GM12875 (cell line): Measurements from ENCODE around the gene ADAT1.

Experiments used
- H3K4me3 ChIP-seq: one replicate; pipeline ENCODE4 v1.5.1; 2011; ENCODE audit warnings: low read depth, low read length, control low read depth
- TF ChIP-seq, protein P1 (sequence below): IDR thresholded peaks from 2 replicates; pipeline ENCODE4 v1.5.1; 2011; ENCODE audit warnings: low read depth, mild to moderate bottlenecking, control low read depth, inconsistent platforms, low read length, moderate library complexity, borderline replicate concordance; ENCODE audit not compliant: insufficient read depth

ADAT1 gene

DNA sequence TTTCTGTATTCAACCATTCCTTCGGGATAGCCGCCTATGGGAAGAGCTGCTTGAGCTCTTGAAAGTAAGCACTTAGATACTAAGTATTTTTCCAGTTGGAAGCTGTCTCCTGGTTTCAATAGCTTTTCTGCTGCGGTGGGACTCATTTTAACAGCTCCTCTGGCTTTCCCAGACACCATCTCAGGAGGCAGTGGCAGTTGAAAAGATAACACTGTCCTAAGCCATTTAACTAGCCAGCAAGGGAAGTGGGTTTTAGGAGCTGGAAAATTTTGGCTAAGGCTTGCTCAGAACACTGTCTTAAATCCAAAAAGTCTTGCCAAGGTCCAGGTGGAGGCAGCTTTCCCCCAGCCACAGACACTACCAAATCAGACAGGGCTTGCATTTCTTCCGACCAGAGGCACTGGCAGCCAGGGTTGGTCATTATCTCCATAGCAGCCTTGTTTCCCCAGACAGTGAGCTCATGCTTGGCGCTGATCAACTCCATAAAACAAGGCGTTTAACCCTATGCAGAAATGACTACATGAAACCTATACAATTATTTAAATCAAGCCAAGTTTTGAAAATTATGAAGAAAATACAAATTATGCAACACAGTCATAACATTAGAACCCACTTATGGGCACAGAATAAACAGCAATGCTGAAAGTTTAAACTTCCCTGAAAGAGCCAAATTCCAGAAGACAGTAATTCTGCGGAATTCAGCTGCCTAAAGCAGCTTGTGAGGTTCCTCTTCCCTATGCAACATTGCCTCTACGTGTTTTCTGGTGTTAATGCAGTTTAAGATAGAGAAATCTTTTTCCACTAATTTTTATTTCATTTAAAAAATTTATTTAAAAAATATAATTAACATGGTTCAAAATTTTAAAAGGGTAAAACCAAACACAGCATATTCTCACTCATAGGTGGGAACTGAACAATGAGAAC, 31.9 kb downstream of the ADAT1 start:
- TF ChIP-seq, protein P1, sequence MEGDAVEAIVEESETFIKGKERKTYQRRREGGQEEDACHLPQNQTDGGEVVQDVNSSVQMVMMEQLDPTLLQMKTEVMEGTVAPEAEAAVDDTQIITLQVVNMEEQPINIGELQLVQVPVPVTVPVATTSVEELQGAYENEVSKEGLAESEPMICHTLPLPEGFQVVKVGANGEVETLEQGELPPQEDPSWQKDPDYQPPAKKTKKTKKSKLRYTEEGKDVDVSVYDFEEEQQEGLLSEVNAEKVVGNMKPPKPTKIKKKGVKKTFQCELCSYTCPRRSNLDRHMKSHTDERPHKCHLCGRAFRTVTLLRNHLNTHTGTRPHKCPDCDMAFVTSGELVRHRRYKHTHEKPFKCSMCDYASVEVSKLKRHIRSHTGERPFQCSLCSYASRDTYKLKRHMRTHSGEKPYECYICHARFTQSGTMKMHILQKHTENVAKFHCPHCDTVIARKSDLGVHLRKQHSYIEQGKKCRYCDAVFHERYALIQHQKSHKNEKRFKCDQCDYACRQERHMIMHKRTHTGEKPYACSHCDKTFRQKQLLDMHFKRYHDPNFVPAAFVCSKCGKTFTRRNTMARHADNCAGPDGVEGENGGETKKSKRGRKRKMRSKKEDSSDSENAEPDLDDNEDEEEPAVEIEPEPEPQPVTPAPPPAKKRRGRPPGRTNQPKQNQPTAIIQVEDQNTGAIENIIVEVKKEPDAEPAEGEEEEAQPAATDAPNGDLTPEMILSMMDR = no peak
- no peak overlapping the region for H3K4me3 ChIP-seq

DNA sequence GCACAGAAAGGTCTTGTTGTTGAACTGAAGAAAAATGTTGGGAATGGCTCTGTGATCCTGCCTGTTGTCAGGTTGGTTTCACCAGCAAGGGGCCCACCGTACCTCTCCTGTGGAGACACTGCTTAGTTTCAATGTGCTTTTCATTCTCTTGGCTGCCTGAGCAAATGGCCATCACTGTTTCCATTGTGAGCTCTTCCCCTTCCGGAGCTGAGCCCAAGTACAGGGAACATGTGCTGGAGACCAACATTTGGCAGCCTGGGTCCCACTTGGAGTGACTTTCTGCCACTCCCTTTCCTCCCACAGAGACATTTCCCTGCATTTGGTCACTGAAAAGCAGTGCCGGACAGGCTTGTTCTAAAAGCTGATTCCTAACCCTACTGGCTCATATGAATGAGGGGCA, 33.8 kb downstream of the ADAT1 start:
- H3K4me3 ChIP-seq = no peak overlapping the region
- TF ChIP-seq, protein P1 = no peak

DNA sequence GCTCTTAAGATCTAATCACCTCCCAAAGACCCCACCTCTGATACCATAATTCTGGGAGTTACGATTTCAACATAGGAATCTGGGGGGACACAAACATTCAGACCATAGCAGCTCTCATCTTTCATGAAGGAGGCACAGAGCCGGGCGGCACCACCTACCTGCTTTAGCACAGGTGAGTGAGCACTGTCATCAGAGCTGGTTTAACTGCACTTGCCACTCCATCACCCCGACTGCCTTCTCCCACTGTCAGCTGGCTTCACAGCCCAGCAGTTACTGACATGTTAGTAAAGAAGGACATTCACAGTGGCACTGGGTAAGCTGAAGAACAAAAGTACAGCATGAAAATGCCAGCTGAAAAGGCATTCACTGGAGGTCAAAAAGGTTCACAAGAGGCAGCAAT, 34.4 kb downstream of the ADAT1 start:
- H3K4me3 ChIP-seq = no peak overlapping the region

DNA sequence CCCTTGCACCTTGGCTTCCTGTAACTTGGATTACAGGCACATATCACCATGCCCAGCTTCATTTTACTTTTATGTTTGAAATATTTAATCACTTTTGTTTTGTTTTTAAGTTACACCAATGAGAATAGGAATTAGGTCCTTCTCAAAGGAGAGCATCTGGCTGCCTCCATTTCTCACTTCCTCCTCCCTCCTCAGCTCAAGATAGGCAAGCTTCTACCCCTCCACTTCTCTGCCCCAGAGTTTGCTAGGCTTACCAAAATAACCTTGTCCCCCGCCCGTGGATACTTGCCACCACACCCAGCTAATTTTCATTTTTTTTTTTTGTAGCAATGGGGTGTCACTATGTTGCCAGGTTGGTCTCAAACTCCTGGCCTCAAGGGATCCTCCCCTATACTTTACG, 39.0 kb downstream of the ADAT1 start:
- TF ChIP-seq, protein P1 = no peak
- no peak overlapping the region for H3K4me3 ChIP-seq

More for the DNA sequence above, 34.4 kb downstream of the ADAT1 start:
- TF ChIP-seq, protein P1 = no peak

DNA sequence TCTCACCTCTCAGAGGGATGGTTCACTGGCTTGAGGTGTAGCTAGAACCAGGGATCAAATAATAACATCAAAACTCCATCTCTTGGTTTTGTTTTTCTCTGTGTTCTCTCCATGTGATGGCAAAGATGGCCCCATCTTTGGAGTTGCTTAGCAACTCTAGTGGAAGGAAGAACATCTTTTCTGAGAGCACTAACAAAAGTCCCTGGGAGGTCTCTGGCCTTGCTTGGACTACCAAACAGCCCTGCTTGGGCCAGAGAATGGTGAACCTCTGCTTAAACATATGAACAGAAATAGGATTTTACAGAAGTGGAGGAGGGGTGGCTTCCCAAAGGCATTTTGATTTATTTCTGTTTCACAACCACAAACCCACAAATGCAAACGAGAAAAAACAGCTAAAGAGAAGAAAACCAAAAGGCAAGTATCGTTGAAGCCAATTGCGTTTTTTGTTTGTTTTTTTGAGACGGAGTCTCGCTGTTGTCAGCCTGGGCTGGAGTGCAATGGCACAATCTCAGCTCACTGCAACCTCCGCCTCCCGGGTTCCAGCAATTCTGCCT, 43.7 kb downstream of the ADAT1 start:
- TF ChIP-seq, protein P1 = no peak

DNA sequence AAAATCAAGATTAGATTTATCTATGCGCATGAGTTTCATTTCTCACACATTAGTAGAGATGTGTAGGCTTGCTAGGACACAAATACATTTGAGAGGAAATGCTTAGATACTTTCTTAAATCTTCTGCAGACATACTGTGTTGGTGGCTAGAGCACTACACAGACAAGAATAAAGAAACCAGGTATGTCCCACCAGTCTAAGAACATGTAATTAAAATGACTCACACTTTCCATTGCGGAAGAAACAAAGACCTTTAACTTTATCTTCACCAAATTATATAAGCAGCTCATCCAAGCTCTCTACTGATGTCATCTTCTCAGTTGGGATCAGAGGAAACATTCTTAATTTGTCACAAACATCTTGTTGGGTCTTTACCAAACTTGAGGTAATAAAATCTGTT, 44.4 kb downstream of the ADAT1 start:
- TF ChIP-seq, protein P1 = no peak
- no peak overlapping the region for H3K4me3 ChIP-seq

More for the DNA sequence above, 43.7 kb downstream of the ADAT1 start:
- H3K4me3 ChIP-seq = no peak overlapping the region

DNA sequence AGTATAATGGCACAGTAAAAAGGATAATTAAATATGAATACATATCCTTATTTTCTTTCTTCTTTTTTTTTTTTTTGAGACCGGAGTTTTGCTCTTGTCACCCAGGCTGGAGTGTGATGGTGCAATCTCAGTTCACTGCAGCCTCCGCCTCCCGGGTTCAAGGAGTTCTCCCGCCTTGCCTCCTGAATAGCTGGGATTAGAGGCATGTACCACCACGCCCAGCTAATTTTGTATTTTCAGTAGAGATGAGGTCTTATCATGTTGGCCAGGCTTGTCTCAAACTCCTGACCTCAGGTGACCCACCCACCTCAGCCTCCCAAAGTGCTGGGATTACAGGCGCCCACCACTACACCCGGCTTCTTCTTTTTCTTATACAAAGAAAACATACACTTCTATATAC, 44.9 kb downstream of the ADAT1 start:
- H3K4me3 ChIP-seq = no peak overlapping the region
- TF ChIP-seq, protein P1 = no peak
